ENCODE measurements around the gene PIP5K1A.
A peak's percentile ranks its signal among the peaks of the same experiment; 100 is the strongest.
"Not testable (repeated sequence)": the region's sequence is repeated elsewhere in the genome, so short reads cannot be mapped to it uniquely, and the experiment has no call there.

The PIP5K1A gene

DNA sequence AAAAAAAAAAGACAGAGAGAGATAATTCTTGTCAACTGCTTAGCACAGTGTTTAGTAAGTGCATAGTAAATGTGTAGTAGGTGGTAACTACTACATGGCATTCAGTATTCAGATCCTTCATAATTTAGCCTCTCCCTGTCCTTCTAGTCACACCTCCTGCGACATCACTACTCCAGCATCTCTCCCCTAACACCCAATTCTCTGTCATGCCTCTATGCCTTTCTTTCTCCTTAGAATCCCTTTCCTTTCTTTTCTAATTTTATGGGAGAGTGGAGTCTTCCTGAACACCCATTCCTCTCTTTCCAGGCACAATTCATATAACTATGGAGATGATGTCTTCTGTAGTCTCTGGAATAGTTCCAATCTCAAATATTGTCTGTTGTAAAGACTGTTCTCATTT is 4.5 kb upstream of the PIP5K1A start:
- no peak for DNase-seq

DNA sequence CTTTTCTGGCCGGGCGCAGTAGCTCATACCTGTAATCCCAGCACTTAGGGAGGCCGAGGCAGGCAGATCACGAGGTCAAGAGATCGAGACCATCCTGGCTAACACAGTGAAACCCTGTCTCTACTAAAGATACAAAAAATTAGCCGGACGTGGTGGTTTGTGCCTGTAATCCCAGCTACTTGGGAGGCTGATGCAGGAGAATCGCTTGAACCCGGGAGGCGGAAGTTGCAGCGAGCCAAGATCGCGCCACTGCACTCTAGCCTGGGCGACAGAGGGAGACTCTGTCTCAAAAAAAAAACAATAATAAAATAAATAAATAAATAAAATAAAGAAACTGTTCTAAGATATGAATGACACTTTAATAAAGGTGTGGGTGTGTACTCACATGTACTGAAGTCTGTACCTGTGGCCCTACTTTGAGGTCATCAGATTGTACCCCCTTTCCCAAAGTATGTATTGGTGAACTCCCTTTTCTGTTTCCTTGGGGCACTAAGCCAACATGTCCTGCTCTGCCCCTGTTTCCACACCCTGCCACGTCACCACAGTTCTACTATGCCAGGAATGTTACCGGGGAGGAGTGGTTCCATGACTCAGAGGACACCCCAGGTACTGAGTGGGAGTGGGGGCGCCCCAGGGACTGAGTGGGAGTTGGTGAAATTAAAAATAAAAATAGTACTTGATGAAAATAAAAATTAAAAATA is 3.3 kb upstream of the PIP5K1A start:
- DNase-seq = not testable (repeated sequence)

DNA sequence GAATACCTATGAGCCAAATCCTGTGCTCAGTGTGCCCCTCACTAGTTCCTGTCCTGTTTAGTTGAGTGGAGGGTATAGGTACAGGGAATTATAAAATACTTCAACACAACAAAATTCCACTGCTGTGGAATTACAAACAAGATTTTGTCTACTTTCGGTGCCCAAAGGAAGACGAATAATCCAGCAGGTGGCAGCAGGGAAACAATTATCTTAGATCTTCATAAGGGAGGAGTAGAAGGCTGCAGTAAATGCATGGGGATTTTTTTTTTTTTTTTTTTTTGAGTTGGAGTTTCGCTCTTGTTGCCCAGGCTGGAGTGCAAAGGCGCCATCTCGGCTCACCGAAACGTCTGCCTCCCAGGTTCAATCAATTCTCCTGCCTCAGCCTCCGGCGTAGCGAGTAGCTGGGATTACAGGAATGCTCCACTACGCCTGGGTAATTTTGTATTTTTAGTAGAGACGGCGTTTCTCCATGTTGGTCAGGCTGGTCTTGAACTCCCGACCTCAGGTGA is 2.0 kb upstream of the PIP5K1A start:
- no peak for DNase-seq

DNA sequence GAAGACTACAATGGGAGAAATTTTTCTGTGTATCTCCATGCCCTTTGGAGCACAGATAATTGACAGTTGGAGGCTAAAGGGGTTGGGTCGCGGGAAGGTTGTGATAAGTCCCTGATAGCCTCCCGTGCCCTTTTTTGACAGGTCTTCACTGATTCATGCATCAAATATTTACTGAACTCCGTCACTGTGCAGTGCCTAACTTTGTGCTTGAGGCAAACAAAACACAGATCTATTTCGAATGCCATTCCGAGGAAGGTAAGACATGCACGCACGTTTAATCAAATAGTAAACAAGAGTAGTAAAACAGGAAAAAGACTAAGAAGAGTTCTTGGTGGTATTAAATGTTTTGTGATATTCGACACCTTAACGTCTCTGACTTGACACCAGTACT is 494 bp upstream of the PIP5K1A start:
- no peak for DNase-seq

DNA sequence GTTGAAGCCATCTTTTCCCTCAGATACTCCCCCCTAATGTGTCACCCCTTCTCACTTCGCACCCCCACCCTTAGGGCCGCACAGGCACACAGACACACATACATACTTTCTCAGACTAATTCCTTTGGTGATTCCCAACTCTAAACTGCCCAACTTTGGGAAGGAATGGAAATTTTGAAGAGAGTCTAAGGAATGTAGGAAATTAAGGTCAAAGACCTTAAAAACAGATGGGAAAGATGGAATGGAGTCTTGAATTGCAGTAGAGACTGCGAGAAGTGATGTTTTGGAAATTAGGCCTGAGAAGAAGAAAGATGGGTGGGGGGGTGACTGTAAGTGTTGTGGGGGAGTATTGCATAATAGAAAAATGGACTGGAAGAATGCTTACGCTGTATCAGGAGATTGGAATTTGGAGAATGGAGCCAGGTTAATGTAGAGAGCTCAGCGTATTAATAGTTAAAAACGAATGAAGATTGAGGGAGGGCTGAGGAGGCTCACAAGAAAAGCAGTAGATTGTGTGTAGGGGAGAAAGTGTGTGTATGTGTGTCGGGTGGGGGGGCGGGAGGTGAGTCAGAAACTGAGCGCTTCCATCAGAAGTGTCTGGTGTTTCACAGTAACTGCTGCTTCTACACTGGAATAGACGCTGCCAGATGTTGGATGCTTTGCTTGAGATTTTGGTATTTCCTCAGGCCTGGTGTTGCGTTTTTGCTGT is 1.7 kb downstream of the PIP5K1A start:
- DNase-seq = no peak

DNA sequence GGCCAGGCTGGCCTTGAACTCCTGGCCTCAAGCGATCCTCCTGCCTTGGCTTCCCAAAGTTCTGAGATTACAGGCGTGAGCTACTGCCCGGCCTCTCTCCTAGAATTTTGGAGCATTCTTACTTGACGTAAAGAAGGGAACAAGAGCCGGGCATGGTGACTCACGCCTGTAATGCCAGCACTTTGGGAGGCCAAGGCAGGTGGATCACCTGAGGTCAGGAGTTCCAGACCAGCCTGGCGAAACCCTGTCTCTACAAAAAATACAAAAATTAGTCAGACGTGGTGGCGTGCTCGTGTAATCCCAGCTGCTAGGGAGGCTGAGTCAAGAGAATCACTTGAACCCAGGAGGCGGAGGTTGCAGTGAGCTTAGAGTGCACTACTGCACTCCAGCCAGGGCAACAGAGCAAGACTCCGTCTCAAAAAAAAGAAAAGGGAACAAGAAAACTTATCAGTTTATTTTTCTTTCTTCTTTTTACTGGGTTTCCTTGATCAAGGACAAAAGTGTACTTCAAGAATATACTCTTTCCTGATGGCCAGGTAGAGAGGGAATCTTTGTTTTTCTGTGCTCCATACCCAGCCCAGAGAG is 7.1 kb downstream of the PIP5K1A start:
- DNase-seq = not testable (repeated sequence)

DNA sequence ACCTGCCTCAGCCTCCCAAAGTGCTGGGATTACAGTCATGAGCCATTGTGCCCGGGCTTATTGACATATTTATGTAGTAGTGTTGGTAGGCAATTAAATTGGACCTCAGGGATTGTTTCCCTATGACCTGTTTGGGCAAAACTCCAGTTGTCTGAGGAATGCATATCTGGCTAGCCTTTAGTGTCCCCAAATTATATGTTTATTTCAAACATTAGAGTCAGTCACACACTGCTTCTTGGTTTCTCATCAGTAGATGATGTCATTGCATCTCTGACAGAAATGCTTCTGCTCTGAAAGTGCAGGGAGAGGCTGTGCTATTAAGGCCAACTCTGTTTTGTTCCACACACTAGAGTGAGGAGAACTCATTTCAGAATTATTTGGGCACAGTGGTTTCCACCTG is 12.5 kb downstream of the PIP5K1A start:
- DNase-seq = no peak

DNA sequence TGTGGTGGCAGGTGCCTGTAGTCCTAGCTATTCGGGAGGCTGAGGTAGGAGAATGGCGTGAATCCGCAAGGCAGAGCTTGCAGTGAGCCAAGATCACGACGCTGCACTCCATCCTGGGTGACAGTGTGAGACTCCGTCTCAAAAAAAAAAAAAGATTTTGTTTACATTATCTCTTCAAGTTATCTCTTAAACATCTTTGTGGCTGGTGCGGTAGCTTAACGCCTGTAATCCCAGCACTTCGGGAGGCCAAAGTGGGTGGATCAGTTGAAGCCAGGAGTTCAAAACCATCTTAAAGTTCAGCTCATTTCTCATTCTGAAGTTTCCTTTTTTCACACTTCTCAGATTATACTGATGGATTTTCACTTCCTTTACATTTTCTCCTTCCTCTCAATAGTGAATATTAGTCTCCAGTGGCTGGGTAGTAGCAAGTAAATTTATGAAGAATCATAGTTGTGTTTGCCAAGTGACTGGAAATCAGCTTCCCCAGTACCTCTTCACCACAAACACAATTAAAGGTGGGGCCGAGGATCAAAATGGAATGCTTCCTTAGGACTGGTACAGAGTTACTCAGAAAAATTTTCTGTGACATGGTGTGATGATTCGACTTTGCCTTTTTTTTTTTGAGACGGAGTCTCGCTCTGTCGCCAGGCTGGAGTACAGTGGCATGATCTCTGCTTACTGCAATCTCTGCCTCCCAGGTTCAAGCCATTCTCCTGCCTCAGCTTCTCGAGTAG is 13.8 kb downstream of the PIP5K1A start:
- DNase-seq = no peak

DNA sequence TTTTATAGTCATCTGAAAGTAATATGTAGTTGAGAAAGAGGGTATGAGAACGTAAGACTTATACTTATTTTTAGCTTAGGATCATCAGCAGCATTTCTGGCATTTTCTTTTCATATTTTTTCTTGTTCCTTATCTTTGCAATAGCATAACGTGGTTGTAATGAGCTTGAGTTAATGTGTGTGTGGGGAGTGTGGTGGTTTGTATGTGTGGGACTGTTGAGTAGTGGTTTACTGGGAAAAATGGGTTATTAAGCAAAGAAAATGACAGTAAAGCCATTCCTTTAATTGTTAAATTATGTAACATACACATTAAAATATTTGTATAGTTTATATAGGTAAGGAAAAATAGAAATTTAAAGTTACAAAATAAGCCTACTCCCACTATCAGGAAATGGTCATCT is 15.2 kb downstream of the PIP5K1A start:
- DNase-seq = no peak

DNA sequence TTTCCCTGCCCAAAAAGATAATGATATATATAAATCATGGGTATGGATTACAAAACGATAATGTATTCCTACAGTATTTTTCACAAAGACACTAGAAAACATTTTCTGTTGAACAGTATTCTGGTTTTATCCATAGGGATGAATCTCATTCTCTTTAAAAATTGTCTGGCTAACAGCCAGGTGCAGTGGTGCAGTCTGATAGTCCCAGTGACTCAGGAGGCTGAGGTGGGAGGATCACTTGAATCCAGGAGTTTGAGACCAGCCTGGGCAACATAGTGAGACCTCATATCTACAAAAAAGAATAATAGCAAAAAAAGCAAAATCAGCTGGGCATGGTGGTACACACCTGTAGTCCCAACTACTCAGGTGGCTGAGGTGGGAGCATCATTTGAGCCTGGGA is 23.3 kb downstream of the PIP5K1A start:
- DNase-seq = no peak

DNA sequence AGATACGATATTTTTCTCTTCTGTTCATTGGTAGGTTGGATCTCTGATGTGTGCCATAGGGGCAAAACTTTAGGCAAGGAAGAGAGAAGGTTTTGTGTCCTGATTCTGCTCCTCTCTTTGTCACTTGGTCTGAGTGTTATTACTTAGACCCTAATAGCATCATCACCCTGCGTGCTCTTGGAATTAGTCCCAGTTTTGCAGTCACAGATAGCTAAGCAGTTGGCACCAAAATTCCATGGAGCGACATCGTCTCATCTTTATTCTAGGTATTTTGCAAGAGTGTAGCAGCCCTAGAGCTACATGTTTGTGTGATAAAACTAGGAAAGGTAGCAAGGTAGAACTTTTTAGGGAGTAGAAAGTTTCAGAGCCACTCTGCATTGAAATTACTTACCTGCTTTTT is 23.8 kb downstream of the PIP5K1A start:
- DNase-seq = no peak

DNA sequence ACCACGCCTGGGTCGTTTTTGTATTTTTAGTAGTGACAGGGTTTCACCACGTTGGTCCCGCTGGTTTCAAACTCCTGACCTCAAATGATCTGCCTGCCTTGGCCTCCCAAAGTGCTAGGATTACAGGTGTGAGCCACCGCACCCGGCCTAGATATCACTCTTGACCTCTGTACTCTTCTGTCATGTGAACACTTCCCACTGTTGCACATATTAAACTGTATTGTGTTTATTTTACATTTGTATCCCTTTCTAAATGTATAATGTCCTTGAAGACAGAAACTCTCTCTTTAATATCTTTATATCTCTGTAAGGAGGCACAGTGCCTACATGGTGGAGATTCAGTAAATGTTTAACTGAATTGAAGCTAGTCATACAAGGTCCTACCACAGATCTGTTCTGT is 36.9 kb downstream of the PIP5K1A start:
- DNase-seq = no peak

DNA sequence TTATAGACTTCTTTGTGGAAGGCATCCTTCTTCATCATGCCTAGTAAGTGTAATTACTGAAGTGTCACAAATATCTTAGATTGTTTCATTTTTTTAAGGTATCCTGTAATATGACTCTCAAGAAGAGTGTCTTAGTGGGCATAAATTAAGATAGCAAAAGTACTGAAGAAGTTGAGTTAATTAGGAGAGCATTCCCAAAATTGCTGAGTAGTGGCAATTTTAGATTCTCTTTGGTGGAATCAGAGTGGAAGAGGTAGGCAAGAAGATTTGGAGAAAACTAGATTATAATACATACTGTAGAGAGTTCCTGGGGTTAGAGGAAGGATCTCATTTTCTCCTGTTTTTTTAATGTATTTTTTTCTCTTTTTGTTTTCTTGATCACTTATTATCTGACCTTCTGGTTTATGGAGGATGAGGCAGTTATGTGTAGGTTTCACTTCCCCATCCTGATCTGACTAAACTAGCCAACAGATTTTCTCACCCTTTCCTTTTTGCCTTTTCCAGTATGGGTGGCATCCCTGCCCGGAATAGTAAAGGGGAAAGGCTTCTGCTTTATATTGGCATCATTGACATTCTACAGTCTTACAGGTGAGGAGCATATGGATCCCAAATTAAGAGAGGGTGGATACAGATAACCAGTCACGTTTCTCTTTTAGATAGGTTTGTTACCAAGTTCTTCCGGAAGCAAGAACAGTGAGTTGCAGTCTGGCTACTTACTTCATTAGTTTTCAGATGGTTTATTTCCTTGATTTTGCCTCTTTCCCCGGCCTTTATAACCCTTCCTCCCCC is 39.5 kb downstream of the PIP5K1A start:
- no peak for DNase-seq

DNA sequence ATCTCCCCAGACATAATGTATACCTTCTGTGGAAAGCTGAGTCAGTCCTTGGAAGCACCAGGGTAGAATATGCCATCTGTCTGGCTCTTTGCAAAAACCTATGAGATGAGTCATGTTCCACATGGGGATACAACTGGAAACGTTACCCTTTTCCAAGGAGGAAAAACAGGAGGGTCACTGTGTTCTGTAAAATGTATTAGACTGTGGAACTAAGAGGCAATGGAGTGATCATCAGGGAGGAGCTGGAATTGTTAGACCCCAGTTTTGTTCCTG is 40.1 kb downstream of the PIP5K1A start:
- DNase-seq = no peak

DNA sequence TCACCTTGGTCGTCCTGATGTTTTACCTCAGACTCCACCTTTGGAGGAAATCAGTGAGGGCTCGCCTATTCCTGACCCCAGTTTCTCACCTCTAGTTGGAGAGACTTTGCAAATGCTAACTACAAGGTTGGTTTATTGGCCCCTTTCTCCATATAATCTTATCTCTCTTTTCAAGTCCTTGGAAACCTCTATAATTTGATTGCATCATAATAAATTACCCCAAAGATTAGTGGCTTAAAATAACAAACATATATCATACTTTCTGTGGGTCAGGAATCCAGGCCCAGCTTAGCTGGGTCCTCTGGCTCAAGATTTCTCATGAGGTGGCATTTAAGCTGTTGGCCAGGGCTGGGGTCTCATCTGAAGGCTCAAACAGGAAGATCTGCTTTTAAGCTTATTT is 44.1 kb downstream of the PIP5K1A start:
- no peak for DNase-seq

DNA sequence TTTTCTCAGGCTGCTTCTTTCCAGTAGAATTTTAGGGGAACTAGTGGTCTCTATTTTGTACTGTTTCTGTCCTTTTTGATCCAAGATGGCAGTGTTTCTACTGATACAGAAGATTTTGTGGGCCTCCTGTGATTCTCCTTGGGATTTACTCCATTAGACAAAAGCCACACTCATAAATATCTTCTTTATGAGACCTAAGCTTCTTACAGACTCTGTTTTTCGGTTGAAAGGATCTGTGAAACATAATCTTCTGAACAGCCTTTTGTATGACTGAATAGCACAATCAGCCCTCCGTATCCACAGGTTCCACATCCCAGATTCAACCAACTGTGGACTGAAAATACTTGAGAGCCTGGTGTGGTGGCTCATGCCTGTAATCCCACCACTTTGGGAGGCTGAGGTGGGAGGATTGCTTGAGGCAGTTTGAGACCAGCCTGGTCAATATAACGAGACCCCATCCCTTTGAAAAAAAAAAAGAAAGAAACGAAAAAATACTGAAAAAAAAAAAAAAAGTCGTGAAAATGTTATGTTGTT is 45.4 kb downstream of the PIP5K1A start:
- no peak for DNase-seq

DNA sequence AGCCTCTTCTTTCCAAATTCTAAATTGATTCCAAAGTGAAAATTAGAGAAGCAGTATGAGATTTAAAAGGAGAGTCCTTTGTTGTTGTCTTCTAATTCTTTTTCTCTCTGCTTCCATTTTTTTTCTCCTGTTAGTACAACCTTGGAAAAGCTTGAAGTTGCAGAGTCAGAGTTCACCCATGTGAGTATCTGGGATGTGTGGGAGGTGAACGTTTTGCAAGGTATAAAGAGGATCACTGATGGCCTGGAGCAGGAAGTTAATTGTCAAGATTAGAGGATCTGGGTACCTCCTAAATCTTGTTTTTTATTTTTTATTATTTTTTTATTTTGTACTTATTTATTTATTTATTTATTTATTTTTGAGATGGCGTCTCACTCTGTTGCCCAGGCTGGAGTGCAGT is 48.4 kb downstream of the PIP5K1A start:
- DNase-seq = no peak

DNA sequence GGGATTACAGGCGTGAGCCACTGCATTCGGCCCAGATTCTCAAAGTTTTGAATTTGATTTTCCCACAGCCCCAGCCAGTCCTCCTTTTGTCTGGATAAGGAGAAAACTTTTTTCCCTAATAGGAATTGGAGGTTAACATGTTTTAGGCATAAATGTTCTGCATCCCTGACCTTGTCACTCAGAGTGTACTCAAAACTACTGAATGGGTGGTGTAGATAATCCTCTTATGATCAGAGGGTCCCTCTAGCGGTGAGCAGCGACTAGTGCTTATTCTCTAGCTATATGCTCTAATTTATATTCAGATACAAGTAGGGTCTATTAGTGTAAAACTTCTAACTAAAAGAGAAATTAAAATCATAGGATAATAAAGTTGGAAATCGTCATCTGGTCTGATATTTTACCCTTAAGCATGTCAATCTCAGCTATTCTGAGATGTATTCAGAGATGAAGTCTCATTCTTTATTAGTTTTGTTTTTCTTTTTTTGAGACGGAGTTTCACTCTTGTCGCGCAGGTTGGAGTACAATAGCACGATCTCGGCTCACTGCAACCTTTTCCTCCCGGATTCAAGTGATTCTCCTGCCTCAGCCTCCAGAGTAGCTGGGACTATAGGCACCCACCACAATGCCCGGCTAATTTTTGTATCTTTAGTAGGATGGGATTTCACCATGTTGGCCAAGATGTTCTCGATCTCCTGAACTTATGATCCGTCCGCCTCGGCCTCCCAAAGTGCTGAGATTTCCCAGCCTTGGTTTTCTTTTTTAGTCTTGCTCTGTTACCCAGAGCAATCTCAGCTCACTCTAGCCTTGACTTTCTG is 53.5 kb downstream of the PIP5K1A start:
- DNase-seq = no peak

DNA sequence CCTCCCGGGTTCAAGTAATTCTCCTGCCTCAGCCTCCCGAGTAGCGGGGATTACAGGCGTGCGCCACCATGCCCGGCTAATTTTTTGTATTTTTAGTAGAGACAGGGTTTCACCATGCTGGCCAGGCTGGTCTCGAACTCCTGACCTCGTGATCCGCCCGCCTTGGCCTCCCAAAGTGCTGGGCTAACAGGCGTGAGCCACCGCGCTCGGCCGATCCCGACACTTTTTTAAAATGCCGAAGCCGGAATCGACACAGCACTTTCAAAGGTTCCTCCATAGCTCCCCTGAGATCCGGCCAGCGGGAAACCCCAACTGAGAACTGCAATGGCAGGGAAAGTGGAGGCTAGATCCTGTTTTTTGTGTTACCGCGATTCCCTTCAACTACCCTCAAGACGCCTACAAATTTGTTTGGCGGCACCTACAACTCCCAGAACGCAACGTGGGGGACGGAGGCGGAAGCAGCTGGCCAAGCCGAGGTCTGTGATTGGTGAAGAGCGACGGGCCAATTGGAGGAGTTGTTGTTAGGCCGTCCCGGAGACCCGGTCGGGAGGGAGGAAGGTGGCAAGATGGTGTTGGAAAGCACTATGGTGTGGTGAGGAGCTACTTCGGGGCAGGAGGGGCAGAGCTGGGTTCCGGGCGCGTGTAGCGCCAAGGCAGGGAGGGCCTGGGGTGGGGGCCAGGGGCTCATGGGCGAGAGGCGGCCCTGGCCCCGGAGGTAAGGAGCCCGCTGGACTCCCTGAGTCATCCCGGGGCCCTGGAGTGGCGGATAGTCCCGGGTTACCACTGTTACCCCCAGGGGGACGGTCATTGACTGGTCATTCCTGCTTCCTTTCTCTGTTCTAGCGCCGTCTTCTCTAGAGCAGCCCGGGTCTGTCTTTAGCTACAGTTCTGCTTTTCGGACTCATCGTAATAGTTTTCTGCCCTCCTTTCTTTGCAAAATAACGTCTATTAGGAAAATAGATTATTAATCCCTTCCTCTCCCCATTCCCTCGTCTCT is 56.2 kb downstream of the PIP5K1A start, which contains the start of gene PSMD4:
Gene PSMD4, plus strand, starts transcription at position 518 of the 997 bp plus-strand sequence. Its CDS starts 49 bp downstream, at position 567.
- peak; percentile 89 for DNase-seq

DNA sequence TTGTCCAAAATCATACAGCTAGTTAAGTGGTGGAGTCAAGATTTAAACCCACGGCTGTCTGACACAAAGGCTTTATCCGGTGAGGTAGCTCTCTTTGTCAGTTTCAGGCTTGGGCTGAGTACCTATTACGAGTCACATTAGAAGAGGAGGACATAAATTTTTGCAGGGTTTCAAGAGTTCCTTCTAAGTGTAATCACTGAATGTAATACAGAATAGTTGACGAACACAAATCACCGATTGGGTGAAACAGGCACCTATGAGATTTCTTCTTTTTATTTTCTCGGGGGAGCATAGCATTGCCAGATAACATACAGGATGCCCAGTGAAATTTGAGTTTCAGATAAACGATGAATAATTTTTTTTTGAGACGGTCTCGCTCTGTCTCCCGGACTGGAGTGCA is 57.0 kb downstream of the PIP5K1A start:
- no peak for DNase-seq

Measured in activated CD4-positive, CD25-positive, alpha-beta regulatory T cell treated with anti-CD3 and anti-CD28 coated beads, Interleukin-2, amount 50 U/mL, for 72 hours (primary cell).